ENCODE measurements around the gene ZNF213. TPM values are rescaled to one million over a fixed set of nuclear protein-coding genes. Genes with fewer than 3 reads are reported as not detected.

The ZNF213 gene
- total and polyA plus RNA-seq, 2 experiments from 2014 or later: 2.9 to 10.4 TPM

DNA sequence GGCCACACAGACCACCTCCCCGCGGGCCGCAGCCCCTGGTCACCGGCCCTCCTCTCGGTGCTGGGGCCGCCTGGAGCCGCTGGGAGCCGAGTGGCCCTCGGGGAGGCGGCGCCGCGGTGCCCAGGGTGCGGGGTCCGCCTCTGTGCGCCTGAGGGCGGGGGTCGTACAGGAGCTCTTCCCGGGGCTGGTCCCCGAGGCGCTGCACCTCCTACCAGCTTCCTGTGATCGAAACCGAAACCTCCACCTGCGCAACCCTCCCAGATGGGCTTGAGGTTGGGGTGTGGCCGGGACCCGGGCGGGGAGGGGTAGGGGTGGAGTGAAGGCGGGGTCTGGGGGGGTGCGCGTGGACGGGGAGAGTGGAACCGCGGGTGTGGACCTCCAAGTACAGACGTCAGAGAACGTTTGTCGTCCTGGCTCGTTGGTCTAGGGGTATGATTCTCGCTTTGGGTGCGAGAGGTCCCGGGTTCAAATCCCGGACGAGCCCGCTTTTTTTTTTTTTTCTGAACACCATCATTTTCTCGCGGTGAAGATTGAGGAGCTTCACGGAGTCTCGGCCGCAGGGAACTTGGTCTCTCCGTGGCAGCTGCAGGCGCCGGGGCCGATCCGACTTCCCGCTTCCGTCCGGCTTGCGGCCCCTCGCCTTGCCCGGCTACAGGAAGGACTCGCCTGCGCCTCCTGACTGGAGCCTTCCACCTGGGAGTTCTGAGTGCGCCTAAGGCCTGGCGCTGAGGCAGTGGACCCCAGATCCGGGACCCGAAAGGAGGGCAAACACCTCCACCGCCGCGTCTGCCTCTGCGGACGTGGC, 23.9 kb downstream of the ZNF213 start:
- Histone ChIP-seq H3K27me3 (ENCODE audit: insufficient read depth) (peaks cover 9% of the 10 kb centered on the region), H3K4me3 (peak overlapping the region; percentile 62), H3K27ac (ENCODE audit: low read depth) (peak overlapping the region; percentile 87; the same call in 1 of the 2 replicates), H3K4me1 (ENCODE audit: insufficient read depth) (no peaks in the 10 kb centered on the region; the same call in 1 of the 2 replicates), H3K79me2 (replicated peaks; ENCODE audit: insufficient read depth) (no peaks in the 10 kb centered on the region), H4K20me1 (replicated peaks; ENCODE audit: insufficient read depth) (no peaks in the 10 kb centered on the region), H2AFZ (peak overlapping the region; percentile 97), H3K9me2 (ENCODE audit: insufficient read depth) (no peaks in the 10 kb centered on the region), H3K36me3 (ENCODE audit: insufficient read depth) (no peaks in the 10 kb centered on the region), H3K4me2 (peak overlapping the region; percentile 99), H3F3A (replicated peaks; ENCODE audit: low read depth) (peaks cover 28% of the 10 kb centered on the region)
- peak overlapping the region; percentile 91 for H3K27ac Mint-ChIP-seq
- H3K36me3 Mint-ChIP-seq (ENCODE audit: low read depth): peaks cover 2% of the 10 kb centered on the region; the same call in 1 of the 3 replicates
- DNase-seq (ENCODE audit: low spot score) (peak; percentile 93), ATAC-seq (peak; percentile 60)
- peak overlapping the region; percentile 84 for H3K4me3 Mint-ChIP-seq
- peaks cover 45% of the 10 kb centered on the region for H3K27me3 Mint-ChIP-seq (ENCODE audit: insufficient read depth, low read depth, poor library complexity)
- H3K9me3 Mint-ChIP-seq: peaks cover 13% of the 10 kb centered on the region; the same call in 2 of the 3 replicates
- peaks cover 2% of the 10 kb centered on the region; the same call in 1 of the 3 replicates for H3K4me1 Mint-ChIP-seq
- TF ChIP-seq, protein P1, sequence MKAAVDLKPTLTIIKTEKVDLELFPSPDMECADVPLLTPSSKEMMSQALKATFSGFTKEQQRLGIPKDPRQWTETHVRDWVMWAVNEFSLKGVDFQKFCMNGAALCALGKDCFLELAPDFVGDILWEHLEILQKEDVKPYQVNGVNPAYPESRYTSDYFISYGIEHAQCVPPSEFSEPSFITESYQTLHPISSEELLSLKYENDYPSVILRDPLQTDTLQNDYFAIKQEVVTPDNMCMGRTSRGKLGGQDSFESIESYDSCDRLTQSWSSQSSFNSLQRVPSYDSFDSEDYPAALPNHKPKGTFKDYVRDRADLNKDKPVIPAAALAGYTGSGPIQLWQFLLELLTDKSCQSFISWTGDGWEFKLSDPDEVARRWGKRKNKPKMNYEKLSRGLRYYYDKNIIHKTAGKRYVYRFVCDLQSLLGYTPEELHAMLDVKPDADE (IDR thresholded peaks at IDR 0.05): peak; percentile 16; the same call in 1 of the 2 replicates
- TF ChIP-seq CREB1 (CRISPR knock-in tag; IDR thresholded peaks at IDR 0.05; ENCODE audit: low read depth): peak; percentile 76
- TF ChIP-seq, protein P2, sequence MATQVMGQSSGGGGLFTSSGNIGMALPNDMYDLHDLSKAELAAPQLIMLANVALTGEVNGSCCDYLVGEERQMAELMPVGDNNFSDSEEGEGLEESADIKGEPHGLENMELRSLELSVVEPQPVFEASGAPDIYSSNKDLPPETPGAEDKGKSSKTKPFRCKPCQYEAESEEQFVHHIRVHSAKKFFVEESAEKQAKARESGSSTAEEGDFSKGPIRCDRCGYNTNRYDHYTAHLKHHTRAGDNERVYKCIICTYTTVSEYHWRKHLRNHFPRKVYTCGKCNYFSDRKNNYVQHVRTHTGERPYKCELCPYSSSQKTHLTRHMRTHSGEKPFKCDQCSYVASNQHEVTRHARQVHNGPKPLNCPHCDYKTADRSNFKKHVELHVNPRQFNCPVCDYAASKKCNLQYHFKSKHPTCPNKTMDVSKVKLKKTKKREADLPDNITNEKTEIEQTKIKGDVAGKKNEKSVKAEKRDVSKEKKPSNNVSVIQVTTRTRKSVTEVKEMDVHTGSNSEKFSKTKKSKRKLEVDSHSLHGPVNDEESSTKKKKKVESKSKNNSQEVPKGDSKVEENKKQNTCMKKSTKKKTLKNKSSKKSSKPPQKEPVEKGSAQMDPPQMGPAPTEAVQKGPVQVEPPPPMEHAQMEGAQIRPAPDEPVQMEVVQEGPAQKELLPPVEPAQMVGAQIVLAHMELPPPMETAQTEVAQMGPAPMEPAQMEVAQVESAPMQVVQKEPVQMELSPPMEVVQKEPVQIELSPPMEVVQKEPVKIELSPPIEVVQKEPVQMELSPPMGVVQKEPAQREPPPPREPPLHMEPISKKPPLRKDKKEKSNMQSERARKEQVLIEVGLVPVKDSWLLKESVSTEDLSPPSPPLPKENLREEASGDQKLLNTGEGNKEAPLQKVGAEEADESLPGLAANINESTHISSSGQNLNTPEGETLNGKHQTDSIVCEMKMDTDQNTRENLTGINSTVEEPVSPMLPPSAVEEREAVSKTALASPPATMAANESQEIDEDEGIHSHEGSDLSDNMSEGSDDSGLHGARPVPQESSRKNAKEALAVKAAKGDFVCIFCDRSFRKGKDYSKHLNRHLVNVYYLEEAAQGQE (IDR thresholded peaks at IDR 0.05; ENCODE audit: unreplicated experiment): no peak
- TF ChIP-seq JUNB (IDR thresholded peaks at IDR 0.05; ENCODE audit: unreplicated experiment): no peak
- peak; percentile 6; the same call in 1 of the 2 replicates for TF ChIP-seq POLR2AphosphoS5 (IDR thresholded peaks at IDR 0.05; ENCODE audit: low read depth)

DNA sequence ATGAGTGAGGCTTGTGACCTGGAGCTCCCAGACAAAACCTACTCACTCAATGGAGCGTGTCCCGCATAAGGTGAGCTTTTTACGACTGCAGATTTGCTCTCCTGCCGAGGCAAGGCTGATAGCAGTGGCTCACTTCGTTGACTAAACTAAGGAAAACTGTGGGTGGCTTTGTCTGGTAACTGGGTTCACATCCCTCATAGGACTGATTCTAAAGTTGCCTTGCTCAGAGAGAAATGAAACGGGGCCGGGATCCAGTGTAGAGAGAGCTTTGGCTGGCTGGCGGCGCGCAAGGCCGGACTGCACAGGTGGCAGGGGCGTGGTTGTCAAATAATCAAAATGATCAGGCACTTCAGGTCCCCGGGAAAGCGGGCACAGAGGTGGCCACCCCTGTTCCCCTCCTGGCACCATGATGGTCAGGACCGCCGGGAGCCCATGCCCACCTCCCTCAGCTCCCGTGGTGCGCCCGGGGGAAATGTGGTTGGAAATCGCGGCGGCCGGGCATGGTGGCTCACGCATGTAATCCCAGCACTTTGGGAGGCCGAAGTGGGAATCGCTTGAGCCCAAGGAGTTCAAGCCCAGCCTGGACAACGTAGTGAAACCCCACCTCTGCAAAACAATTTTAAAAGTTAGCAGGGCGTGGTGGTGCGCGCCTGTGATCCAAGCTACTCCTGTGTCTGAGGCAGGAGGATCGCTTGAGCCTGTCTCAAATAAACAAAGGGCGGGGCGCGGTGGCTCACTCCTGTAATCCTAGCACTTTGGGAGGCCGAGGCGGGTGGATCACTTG, 26.6 kb downstream of the ZNF213 start:
- no peaks in the 10 kb centered on the region for H4K20me1 ChIP-seq (replicated peaks; ENCODE audit: insufficient read depth)
- peaks cover 11% of the 10 kb centered on the region for H3K27me3 ChIP-seq (ENCODE audit: insufficient read depth)
- Mint-ChIP-seq H3K4me3 (peak overlapping the region; percentile 41; the same call in 1 of the 3 replicates), H3K36me3 (ENCODE audit: low read depth) (peaks cover 8% of the 10 kb centered on the region; the same call in 2 of the 3 replicates), H3K9me3 (peaks cover 34% of the 10 kb centered on the region), H3K27ac (no peak overlapping the region), H3K4me1 (peaks cover 2% of the 10 kb centered on the region; the same call in 1 of the 3 replicates), H3K27me3 (ENCODE audit: insufficient read depth, low read depth, poor library complexity) (peaks cover 41% of the 10 kb centered on the region)
- ATAC-seq: no peak
- no peak overlapping the region for H3K4me2 ChIP-seq
- H3K36me3 ChIP-seq (ENCODE audit: insufficient read depth): no peaks in the 10 kb centered on the region
- H3K27ac ChIP-seq (ENCODE audit: low read depth): no peak overlapping the region
- H3K4me3 ChIP-seq: no peak overlapping the region
- H3K79me2 ChIP-seq (replicated peaks; ENCODE audit: insufficient read depth): no peaks in the 10 kb centered on the region
- TF ChIP-seq CREB1 (CRISPR knock-in tag; IDR thresholded peaks at IDR 0.05; ENCODE audit: low read depth) (no peak), STAT1 (IDR thresholded peaks at IDR 0.05; ENCODE audit: unreplicated experiment) (no peak), JUNB (IDR thresholded peaks at IDR 0.05; ENCODE audit: unreplicated experiment) (no peak), ZNF114 (CRISPR knock-in tag; IDR thresholded peaks at IDR 0.05) (no peak), EZH2 (IDR thresholded peaks at IDR 0.05; ENCODE audit: low read depth, unreplicated experiment) (no peak)
- TF ChIP-seq, protein P2 (IDR thresholded peaks at IDR 0.05; ENCODE audit: unreplicated experiment): no peak
- peaks cover 14% of the 10 kb centered on the region; the same call in 1 of the 2 replicates for H3F3A ChIP-seq (replicated peaks; ENCODE audit: low read depth)
- no peaks in the 10 kb centered on the region for H3K9me2 ChIP-seq (ENCODE audit: insufficient read depth)
- no peak overlapping the region for H2AFZ ChIP-seq
- H3K4me1 ChIP-seq (ENCODE audit: insufficient read depth): no peaks in the 10 kb centered on the region; the same call in 1 of the 2 replicates
- DNase-seq (ENCODE audit: low spot score): no peak
